Neural progenitor cell (in vitro differentiated cells): ENCODE measurements around the gene GALM. TPM values are rescaled to one million over a fixed set of nuclear protein-coding genes. Genes with fewer than 3 reads are reported as not detected.
"Not testable (repeated sequence)": the region's sequence is repeated elsewhere in the genome, so short reads cannot be mapped to it uniquely, and the experiment has no call there.

Experiments
- DNase-seq: peaks from one replicate; pipeline ENCODE4 v3.0.0-alpha.2; 2016; ENCODE audit warnings: low spot score
- H2AFZ ChIP-seq: fragments of 200-600 bp; sonication (generic); replicated peaks from 2 replicates; pipeline ENCODE4 v1.6.1; 2016; ENCODE audit warnings: antibody characterized with exemption
- H3F3A ChIP-seq: fragments of 200-600 bp; sonication (generic); 2 replicates; pipeline ENCODE4 v1.6.1; 2016; ENCODE audit warnings: antibody characterized with exemption, low read depth
- H3K27ac ChIP-seq: fragments of 200-600 bp; sonication (generic); 2 replicates; pipeline ENCODE4 v1.5.1; 2016; ENCODE audit warnings: mild to moderate bottlenecking
- H3K27me3 ChIP-seq: fragments of 200-600 bp; sonication (generic); 2 replicates; pipeline ENCODE4 v1.6.1; 2016; ENCODE audit warnings: mild to moderate bottlenecking, moderate library complexity
- H3K36me3 ChIP-seq: fragments of 200-600 bp; sonication (generic); 2 replicates; pipeline ENCODE4 v1.5.1; 2016
- H3K4me1 ChIP-seq: fragments of 200-600 bp; sonication (generic); 2 replicates; pipeline ENCODE4 v1.6.1; 2016; ENCODE audit warnings: mixed run types
- H3K4me2 ChIP-seq: fragments of 200-600 bp; sonication (generic); 2 replicates; pipeline ENCODE4 v1.6.1; 2016
- H3K4me3 ChIP-seq: fragments of 200-600 bp; sonication (generic); 2 replicates; pipeline ENCODE4 v1.5.1; 2016
- H3K79me2 ChIP-seq: fragments of 200-600 bp; sonication (generic); 2 replicates; pipeline ENCODE4 v1.6.1; 2016; ENCODE audit warnings: low read depth
- H3K9ac ChIP-seq: fragments of 200-600 bp; sonication (generic); 2 replicates; pipeline ENCODE4 v1.6.1; 2016
- H3K9me3 ChIP-seq: fragments of 200-600 bp; sonication (generic); 2 replicates; pipeline ENCODE4 v1.5.1; 2016; ENCODE audit warnings: low read depth
- H4K20me1 ChIP-seq: fragments of 200-600 bp; sonication (generic); 2 replicates; pipeline ENCODE4 v1.6.1; 2016; ENCODE audit warnings: low read depth
- H3K27ac Mint-ChIP-seq: 3 replicates; pipeline ENCODE4 v1.8.0; 2021; ENCODE audit warnings: mixed read lengths
- H3K27me3 Mint-ChIP-seq: 2 replicates; pipeline ENCODE4 v1.8.0; 2022; ENCODE audit warnings: low read depth, mild to moderate bottlenecking, inconsistent platforms, moderate library complexity, mixed read lengths; ENCODE audit not compliant: insufficient read depth
- H3K36me3 Mint-ChIP-seq: 3 replicates; pipeline ENCODE4 v1.8.0; 2021; ENCODE audit warnings: mixed read lengths
- H3K4me1 Mint-ChIP-seq: 3 replicates; pipeline ENCODE4 v1.8.0; 2021; ENCODE audit warnings: mixed read lengths
- H3K4me3 Mint-ChIP-seq: 3 replicates; pipeline ENCODE4 v1.8.0; 2021; ENCODE audit warnings: mild to moderate bottlenecking, moderate library complexity, mixed read lengths
- H3K9me3 Mint-ChIP-seq: 3 replicates; pipeline ENCODE4 v1.8.0; 2020; ENCODE audit warnings: mixed read lengths
- CTCF ChIP-seq: fragments of 200-600 bp; sonication (generic); IDR thresholded peaks from 2 replicates; pipeline ENCODE4 v1.5.1; 2017; ENCODE audit warnings: antibody characterized with exemption, mild to moderate bottlenecking
- EZH2 ChIP-seq: fragments of 200-600 bp; sonication (generic); IDR thresholded peaks from 2 replicates; pipeline ENCODE4 v1.6.1; 2017; ENCODE audit warnings: antibody characterized with exemption, mild to moderate bottlenecking, moderate library complexity
- EZH2phosphoT487 ChIP-seq: fragments of 200-600 bp; sonication (generic); IDR thresholded peaks from 2 replicates; pipeline ENCODE4 v1.6.1; 2017; ENCODE audit warnings: antibody characterized with exemption
- total RNA-seq: library from RNA; depleted of rRNA; stranded (reverse); fragments of >200 nt; gene quantifications from 2 replicates; pipeline ENCODE4 v1.2.3, GENCODE V29; 2015; ENCODE audit warnings: low replicate concordance

The GALM gene
- total RNA-seq, 1 donor from 2014 or later: 7.1 TPM

- H3K9ac ChIP-seq: peak overlapping the region; percentile 38
- H3K27me3 Mint-ChIP-seq: peaks cover 4% of the 10 kb centered on the region
- peak overlapping the region; percentile 83 for H3K4me3 ChIP-seq
- H3K9me3 ChIP-seq: no peaks in the 10 kb centered on the region
- H3K4me3 Mint-ChIP-seq: peak overlapping the region; percentile 100
- peaks cover 33% of the 10 kb centered on the region for H3K4me1 ChIP-seq
- peaks cover 30% of the 10 kb centered on the region for H3K36me3 ChIP-seq
- peak; percentile 68 for DNase-seq
- H3K36me3 Mint-ChIP-seq: peaks cover 31% of the 10 kb centered on the region
- peaks cover 32% of the 10 kb centered on the region for H3K4me1 Mint-ChIP-seq
- peak overlapping the region; percentile 99 for H3K27ac Mint-ChIP-seq
- H2AFZ ChIP-seq: peak overlapping the region; percentile 71
- peaks cover 47% of the 10 kb centered on the region for H3F3A ChIP-seq
- peak overlapping the region; percentile 76 for H3K4me2 ChIP-seq
- H3K27me3 ChIP-seq: no peaks in the 10 kb centered on the region
- H4K20me1 ChIP-seq: peaks cover 38% of the 10 kb centered on the region
- H3K79me2 ChIP-seq: peaks cover 44% of the 10 kb centered on the region
- H3K27ac ChIP-seq: peak overlapping the region; percentile 79
- peaks cover 2% of the 10 kb centered on the region for H3K9me3 Mint-ChIP-seq
- no peak for TF ChIP-seq CTCF
- TF ChIP-seq EZH2phosphoT487: no peak
Observed at GRCh38 chr2:38751596-38752410, 85.9 kb downstream of the GALM start.

GRCh38 chr2:38754049-38754448, 88.1 kb downstream of the GALM start:
- Mint-ChIP-seq H3K4me3 (no peak overlapping the region), H3K27me3 (peaks cover 4% of the 10 kb centered on the region), H3K27ac (no peak overlapping the region), H3K36me3 (peaks cover 11% of the 10 kb centered on the region), H3K9me3 (peaks cover 2% of the 10 kb centered on the region), H3K4me1 (peaks cover 16% of the 10 kb centered on the region)
- Histone ChIP-seq H3K4me1 (peaks cover 16% of the 10 kb centered on the region), H4K20me1 (peaks cover 16% of the 10 kb centered on the region), H2AFZ (no peak overlapping the region), H3K27me3 (no peaks in the 10 kb centered on the region), H3K4me3 (no peak overlapping the region), H3K79me2 (peaks cover 21% of the 10 kb centered on the region), H3K9me3 (no peaks in the 10 kb centered on the region), H3F3A (peaks cover 24% of the 10 kb centered on the region), H3K27ac (no peak overlapping the region), H3K9ac (no peak overlapping the region), H3K4me2 (no peak overlapping the region), H3K36me3 (peaks cover 7% of the 10 kb centered on the region)
- TF ChIP-seq CTCF (no peak), EZH2 (no peak), EZH2phosphoT487 (no peak)
- no peak for DNase-seq

GRCh38 chr2:38754506-38754905, 88.6 kb downstream of the GALM start:
- peaks cover 4% of the 10 kb centered on the region for H3K27me3 Mint-ChIP-seq
- peaks cover 20% of the 10 kb centered on the region for H3F3A ChIP-seq
- H2AFZ ChIP-seq: no peak overlapping the region
- no peak for TF ChIP-seq EZH2phosphoT487
- TF ChIP-seq EZH2: no peak
- TF ChIP-seq CTCF: no peak
- H3K9me3 Mint-ChIP-seq: peaks cover 2% of the 10 kb centered on the region
- no peak overlapping the region for H3K4me3 ChIP-seq
- H3K27me3 ChIP-seq: no peaks in the 10 kb centered on the region
- H3K4me1 ChIP-seq: peaks cover 12% of the 10 kb centered on the region
- no peak overlapping the region for H3K4me2 ChIP-seq
- no peak overlapping the region for H3K9ac ChIP-seq
- no peak overlapping the region for H3K27ac ChIP-seq
- peaks cover 11% of the 10 kb centered on the region for H4K20me1 ChIP-seq
- H3K79me2 ChIP-seq: peaks cover 17% of the 10 kb centered on the region
- peaks cover 3% of the 10 kb centered on the region for H3K36me3 ChIP-seq
- peaks cover 8% of the 10 kb centered on the region for H3K36me3 Mint-ChIP-seq
- no peak overlapping the region for H3K4me3 Mint-ChIP-seq
- H3K4me1 Mint-ChIP-seq: peaks cover 13% of the 10 kb centered on the region
- H3K9me3 ChIP-seq: no peaks in the 10 kb centered on the region
- H3K27ac Mint-ChIP-seq: no peak overlapping the region
- no peak for DNase-seq

GRCh38 chr2:38755891-38756290, 90.0 kb downstream of the GALM start:
- not testable (repeated sequence) for H3K36me3 ChIP-seq, H3K9ac ChIP-seq, H3K27me3 Mint-ChIP-seq, H2AFZ ChIP-seq, H3K79me2 ChIP-seq, H3K4me1 Mint-ChIP-seq, H3K27me3 ChIP-seq, H4K20me1 ChIP-seq, H3K9me3 Mint-ChIP-seq, DNase-seq, H3K4me3 Mint-ChIP-seq, H3K27ac ChIP-seq, H3K9me3 ChIP-seq, H3K27ac Mint-ChIP-seq, H3K4me2 ChIP-seq, H3K4me3 ChIP-seq, H3K36me3 Mint-ChIP-seq
- Histone ChIP-seq H3F3A (peaks cover 13% of the 10 kb centered on the region), H3K4me1 (peaks cover 10% of the 10 kb centered on the region)
